ENCODE results near the gene DRGX.

The DRGX gene

GRCh38 chr10:49360271-49361177 lies 35.4 kb downstream of the DRGX start:
- DNase-seq = no peak

- DNase-seq = no peak
Observed at GRCh38 chr10:49359349-49360270, 36.3 kb downstream of the DRGX start.

DNA sequence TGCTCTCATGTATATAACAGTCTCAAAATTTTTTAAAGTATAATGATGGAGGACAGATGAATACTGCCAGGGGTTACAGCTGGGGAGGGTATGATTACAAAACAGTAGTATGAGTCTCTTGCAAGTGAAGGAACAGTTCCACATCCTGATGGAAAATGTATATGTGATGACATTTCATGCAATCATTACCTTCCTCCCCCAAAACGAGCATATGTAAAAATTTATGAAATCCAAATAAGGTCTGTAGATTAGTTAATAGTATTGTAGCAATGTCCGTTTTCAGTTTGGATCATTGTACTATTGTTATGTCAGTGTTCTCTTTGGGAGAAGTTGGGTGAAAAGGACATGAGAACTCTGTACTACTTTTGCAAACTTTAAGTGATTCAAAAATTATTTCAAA lies 38.0 kb downstream of the DRGX start:
- no peak for DNase-seq

- no peak for DNase-seq
Observed at GRCh38 chr10:49356944-49357343, 38.9 kb downstream of the DRGX start.

- DNase-seq = no peak
Observed at GRCh38 chr10:49356181-49356580, 39.7 kb downstream of the DRGX start.

DNA sequence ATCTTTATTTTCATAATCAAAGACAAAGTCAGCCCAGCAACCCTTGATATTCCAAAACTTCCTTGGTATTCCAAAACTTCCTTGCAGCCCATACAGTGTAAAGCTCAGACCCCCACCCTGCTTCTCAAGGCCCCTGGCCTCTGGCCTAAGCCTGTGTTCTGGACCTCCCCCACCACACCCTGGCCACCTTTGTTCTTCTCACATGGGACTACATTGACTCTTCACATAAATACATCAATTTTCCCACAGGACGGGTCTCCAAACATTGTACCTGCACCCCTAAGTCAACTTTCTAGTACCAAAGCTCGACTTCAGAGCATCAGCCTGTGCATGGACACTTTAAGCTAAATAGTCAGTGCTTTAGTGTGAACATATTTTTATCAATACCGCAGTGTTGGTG lies 40.7 kb downstream of the DRGX start:
- DNase-seq = no peak

DNA sequence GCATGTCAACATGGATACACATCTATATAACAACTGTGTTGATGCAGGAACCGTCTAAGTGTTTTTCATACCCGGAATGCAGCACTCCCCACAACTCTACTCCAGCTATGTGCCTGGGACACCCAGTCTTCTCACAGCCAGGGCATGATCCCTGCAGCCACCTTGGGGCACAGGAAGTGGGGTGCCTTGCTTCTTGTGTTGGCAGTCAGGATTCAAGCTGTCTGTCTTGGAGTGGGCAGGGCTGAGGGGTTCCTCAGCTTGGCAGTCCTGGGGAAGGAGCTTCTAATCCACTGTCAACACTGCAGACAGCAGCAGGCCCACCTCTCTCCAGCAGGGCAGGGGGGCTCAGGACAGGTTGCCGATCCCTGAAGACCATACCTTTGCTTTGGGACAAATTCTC lies 41.3 kb downstream of the DRGX start:
- DNase-seq = no peak

GRCh38 chr10:49353895-49354566 lies 41.9 kb downstream of the DRGX start:
- no peak for DNase-seq

DNA sequence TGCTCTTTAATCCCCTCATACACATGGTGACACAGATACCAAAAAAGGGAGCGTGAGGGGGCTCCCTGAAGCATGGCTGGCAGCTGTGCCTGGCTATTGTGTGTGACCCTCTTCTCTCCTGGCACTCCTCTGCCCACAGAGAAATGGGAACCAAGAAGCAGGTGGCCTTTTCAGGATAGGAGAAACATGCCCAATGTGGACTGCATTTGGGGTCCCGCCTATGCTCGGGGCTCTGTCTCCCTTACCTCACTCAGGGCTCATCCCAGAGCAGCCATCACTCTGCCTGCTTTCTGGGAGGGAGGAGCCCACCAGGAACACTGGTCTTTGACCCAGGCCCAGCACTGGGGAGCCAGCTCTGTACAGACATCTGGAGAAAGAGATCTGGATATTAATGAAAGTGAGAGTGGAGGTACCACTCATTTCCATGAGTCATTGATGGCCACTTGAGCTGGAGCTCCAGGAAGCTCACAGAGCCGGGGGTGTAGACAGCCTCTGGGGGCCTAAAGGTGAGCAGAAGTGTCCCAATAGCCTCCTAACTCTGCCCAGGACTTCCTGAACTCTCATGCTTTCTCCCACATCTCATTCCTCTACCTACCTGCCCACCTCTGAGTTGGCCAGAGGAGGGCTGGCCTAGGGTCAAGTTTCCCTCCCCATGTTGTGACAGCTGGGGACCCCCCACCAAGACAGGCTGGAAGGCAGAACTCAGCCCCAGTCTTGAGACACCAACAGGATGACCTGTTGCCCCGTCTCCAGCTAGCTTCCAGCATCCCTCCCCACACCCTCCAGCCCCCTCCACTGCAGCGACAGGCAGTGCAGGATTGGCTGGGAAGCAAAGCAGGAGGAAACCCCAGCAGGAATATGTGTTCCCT lies 42.6 kb downstream of the DRGX start:
- no peak for DNase-seq

DNA sequence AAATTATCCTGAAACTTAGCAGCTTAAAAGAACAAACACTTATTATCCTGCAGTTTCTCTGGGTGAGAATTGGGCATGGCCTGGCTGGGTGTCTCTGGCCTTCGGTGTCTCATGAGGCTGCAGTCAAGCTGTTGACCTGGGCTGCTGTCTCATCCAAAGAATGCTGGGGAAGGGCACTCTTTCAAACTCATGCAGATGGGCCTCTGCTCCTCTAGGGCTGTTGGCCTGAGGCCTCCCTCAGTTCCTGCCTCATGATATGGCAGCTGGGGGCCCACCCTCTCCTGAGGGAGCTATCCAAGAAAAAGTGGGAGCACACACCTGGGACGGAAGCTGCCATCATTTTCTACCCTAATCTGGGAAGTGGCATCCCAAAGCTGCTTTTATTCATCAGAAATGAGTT lies 43.6 kb downstream of the DRGX start:
- DNase-seq = no peak

DNA sequence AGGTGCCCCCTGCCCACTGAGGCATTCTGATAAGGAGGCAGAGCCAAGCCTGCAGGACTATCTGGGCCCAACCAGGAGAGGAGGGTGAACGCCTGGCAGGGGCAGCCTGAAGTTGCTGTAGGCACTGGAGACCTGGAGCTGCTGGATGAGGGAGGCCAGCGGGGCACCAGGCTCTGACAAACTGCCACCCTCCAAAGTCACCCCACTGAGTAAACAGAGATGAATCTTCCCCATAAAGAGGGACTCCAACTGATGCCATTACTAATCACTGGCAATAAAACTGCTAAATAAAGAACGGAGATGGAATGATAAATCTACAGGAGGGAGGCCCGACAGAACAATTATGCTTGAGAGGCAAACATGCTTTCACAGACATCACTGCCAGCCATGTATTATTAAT lies 44.2 kb downstream of the DRGX start:
- DNase-seq = no peak

DNA sequence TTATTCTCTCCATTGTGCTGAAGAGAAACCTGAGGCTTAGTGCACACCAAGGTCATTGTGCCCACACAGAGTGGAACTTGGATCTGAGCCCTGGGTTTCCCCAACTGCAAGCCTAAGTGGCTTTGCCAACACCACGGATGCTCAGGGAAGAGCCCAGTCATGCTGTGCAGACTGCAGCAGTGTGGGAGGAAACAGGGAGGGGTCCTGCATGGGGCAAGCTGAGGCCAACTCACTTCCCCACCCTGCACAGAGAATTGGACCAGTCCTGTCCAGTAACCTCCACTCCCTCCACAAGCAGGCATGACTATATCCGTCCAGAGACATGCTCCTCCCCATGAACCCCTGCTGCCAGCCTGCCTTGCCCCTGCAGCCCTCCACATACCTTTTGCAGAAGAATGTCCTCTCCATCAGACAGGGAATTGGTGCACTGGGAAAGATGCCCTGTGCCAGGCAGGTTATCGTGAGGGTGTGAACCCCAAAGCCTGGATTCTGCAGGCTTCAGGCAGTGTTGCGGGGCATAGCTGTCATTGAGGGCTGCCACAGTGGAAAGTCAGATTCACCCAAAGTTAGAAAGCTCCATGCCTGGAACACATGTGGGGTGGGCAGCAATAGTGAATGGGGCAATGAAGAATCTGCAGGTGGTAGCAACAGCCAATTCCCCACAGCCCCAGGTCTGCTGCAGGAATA lies 44.9 kb downstream of the DRGX start:
- DNase-seq = no peak

DNA sequence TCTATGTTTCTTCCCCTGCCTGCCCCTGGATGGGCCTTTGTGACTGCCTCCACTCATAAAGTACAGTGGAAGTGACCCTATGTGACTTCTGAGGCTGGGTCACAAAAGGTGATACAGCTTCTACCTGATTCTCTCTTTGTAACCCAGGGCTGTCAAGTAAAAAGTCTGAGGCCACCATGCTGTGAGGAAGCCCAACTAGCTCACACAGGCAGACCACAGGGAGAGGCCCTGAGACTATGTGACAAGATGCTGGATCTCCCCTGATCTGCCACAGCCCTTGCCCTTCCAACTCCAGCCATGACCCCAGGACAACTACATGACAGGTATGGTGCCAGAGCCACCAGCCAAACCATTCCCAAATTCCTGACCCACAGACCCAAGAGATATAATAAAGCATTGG lies 45.8 kb downstream of the DRGX start:
- no peak for DNase-seq

- DNase-seq = no peak
Observed at GRCh38 chr10:49349390-49349789, 46.5 kb downstream of the DRGX start.

- no peak for DNase-seq
Observed at GRCh38 chr10:49348593-49348992, 47.3 kb downstream of the DRGX start.

DNA sequence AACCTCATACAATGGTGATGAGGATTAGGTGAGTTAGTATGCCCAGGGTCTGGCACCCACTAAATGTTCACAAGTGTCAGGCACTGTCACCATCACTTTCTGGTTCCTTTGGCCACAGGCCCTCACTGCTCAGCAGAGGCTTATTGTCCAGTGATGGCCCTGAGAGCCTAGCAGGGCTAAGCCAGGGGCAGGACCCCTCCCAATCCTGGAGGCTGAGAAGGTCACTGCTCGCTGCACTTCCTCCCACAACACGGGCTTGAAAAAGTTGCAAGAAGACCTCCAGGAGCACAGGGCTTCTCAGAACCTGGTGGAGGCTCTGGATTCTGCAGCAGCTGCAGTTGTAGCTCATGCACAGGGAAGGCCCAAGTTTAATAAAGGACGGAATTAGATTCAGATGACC lies 48.1 kb downstream of the DRGX start:
- DNase-seq = no peak

DNA sequence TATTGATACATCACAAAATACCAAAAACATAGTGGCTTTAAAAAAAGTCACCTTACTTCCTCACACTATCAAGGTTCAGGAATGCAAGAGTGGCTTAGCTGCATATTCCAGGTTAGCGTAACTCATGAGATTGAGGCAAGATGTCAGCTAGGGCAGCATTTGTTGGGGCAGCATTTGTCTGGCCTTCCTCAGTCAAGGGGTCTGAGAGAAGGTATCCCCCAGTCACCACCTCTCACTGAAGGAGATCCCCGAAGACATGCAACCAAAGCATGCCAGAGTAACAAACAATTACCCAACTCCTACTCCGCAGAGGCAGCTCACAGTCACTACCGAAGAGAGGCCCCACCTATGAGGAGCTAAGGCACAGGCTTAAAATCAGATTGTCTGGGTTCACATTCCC lies 48.5 kb downstream of the DRGX start:
- DNase-seq = no peak

DNA sequence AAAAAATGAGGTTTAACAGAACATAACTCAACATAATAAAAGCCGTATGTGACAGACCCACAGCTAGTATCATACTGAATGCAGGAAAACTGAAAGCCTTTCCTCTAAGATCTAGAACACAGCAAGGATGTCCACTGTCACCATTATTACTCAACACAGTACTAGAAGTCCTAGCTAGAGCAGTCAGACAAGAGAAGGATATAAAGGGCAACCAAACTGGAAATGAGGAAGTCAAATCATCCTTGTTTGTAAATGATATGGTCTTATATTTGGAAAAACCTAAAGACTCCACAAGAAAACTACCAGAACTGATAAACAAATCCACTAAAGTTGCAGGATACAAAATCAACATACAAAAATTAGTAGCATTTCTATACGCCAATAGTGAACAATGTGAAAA lies 51.0 kb downstream of the DRGX start:
- no peak for DNase-seq

- DNase-seq = no peak
Observed at GRCh38 chr10:49338604-49339003, 57.3 kb downstream of the DRGX start.

GRCh38 chr10:49335364-49335972 lies 60.4 kb downstream of the DRGX start:
- no peak for DNase-seq

GRCh38 chr10:49334964-49335363 lies 60.9 kb downstream of the DRGX start:
- no peak for DNase-seq
